ENCODE results near the gene RNU5D-1. TPM values are rescaled to one million over a fixed set of nuclear protein-coding genes. Genes with fewer than 3 reads are reported as not detected.

Gene RNU5D-1
- total and polyA plus RNA-seq, 10 of the 15 experiments (the other 5 are each of a cell fraction or from before 2014, with no cell fraction given) = not detected

- WGBS (ENCODE audit: insufficient coverage, insufficient replicate concordance, low lambda C conversion rate, missing lambda C conversion rate) = 6% methylated on average over 12 of the region's 12 CpGs
- Histone ChIP-seq H3K9ac (ENCODE audit: control insufficient read depth, insufficient read depth, low read length) (peak overlapping the region; percentile 99), H3K4me3 (peak overlapping the region; percentile 73), H2AFZ (ENCODE audit: control insufficient read depth, low read depth, low read length) (no peak overlapping the region), H4K20me1 (ENCODE audit: control insufficient read depth, insufficient read depth) (peaks cover 12% of the 10 kb centered on the region), H3K4me1 (ENCODE audit: control insufficient read depth, insufficient read depth, low read length) (peaks cover 13% of the 10 kb centered on the region), H3K27me3 (replicated peaks in 1 of 2; ENCODE audit: control insufficient read depth in 2 of 2, insufficient read depth in 2 of 2, low read length in 1 of 2) (no peaks in the 10 kb centered on the region), H3K9me3 (replicated peaks; ENCODE audit: control insufficient read depth, insufficient read depth, low read length) (no peaks in the 10 kb centered on the region), H3K36me3 (ENCODE audit: control insufficient read depth in 2 of 2, insufficient read depth in 2 of 2, low read length in 1 of 2) (peaks cover 8 to 26% of the 10 kb centered on the region in 2 experiments), H3K27ac (ENCODE audit: control insufficient read depth, insufficient read depth) (peak overlapping the region; percentile 92), H3K4me2 (ENCODE audit: control insufficient read depth, insufficient read depth) (peak overlapping the region; percentile 73), H3K79me2 (ENCODE audit: control insufficient read depth, insufficient read depth, low read length) (peaks cover 43% of the 10 kb centered on the region)
- no peak for DNase-seq (ENCODE audit: low read depth, low spot score)
- TF ChIP-seq POLR2A (IDR thresholded peaks at IDR 0.05; ENCODE audit: low read depth, low read length) = 0 out of 2 replicates have a peak, but pooled peaks have one; percentile 6
- TF ChIP-seq NR2F1 (conservative IDR thresholded peaks at IDR 0.05) = 0 out of 2 replicates have a peak, but pooled peaks have one; percentile 13
- TF ChIP-seq POLR2AphosphoS2 (IDR thresholded peaks at IDR 0.05; ENCODE audit: low read depth, low read length) = no peak
- FAIRE-seq = no peak
- peak; percentile 1; the same call in 1 of the 3 replicates for ATAC-seq
- SMC1A ChIA-PET (ENCODE audit: uncharacterized antibody, unreplicated experiment) = interaction anchor here (1.5 to 2.3 kb wide), 3 partner anchors 9 to 56 kb away, joined by 5 to 12 read pairs (median 6); partner anchors contain the start of gene RNU5D-1
- no TSS peak for BruUV-seq (replicated peaks)
- POLR2A ChIA-PET = interaction anchor here (0.6 to 2.7 kb wide), 9 partner anchors 11 to 527 kb away, joined by 3 to 19 read pairs (median 8); partner anchors contain the start of genes BEST4, PLK3 and RNU5D-1
- RAD21 ChIA-PET (ENCODE audit: unreplicated experiment) = interaction anchor here (1.1 to 1.5 kb wide), 2 partner anchors 46 to 55 kb away, joined by 3 to 6 read pairs; no protein-coding TSS in a partner anchor
- in situ Hi-C loops (cut with MboI) (no loop called here), intact Hi-C loops (cut with micrococcal nuclease; ENCODE audit: unreplicated experiment) (loop anchor here (2.0 to 5.0 kb wide), 2 partner anchors 41 to 46 kb away; partner anchors contain the start of gene RNU5D-1)
- CTCF ChIA-PET = interaction anchor here (0.9 to 4.0 kb wide), 7 partner anchors 8 to 55 kb away, joined by 3 to 39 read pairs (median 5); partner anchors contain the start of genes PLK3 and RNU5D-1
Measured at GRCh38 chr1:44776730-44777068, 45.7 kb upstream of the RNU5D-1 start.

GRCh38 chr1:44775930-44776729, 45.2 kb upstream of the RNU5D-1 start:
- H3K4me3 ChIP-seq = peak overlapping the region; percentile 73
- ChIA-PET POLR2A (interaction anchor here (0.6 to 2.7 kb wide), 23 partner anchors 8 to 807 kb away, joined by 3 to 29 read pairs (median 5); partner anchors contain the start of genes BEST4, BTBD19, PLK3 and RNU5D-1), CTCF (interaction anchor here (0.9 to 4.0 kb wide), 10 partner anchors 8 to 238 kb away, joined by 3 to 39 read pairs (median 5); partner anchors contain the start of genes PLK3 and RNU5D-1), RAD21 (ENCODE audit: unreplicated experiment) (interaction anchor here (0.7 to 2.1 kb wide), 8 partner anchors 9 to 527 kb away, joined by 3 to 7 read pairs (median 4); partner anchors contain the start of genes PLK3 and UROD), SMC1A (ENCODE audit: uncharacterized antibody, unreplicated experiment) (interaction anchor here (0.7 to 2.3 kb wide), 12 partner anchors 9 to 69 kb away, joined by 3 to 12 read pairs (median 4); partner anchors contain the start of genes PLK3 and RNU5D-1)
- no peak for FAIRE-seq
- H3K9ac ChIP-seq (ENCODE audit: control insufficient read depth, insufficient read depth, low read length) = peak overlapping the region; percentile 99
- in situ Hi-C loops (cut with MboI) (no loop called here), intact Hi-C loops (cut with micrococcal nuclease; ENCODE audit: unreplicated experiment) (loop anchor here (2.0 to 5.0 kb wide), 2 partner anchors 41 to 45 kb away; partner anchors contain the start of gene RNU5D-1)
- H3K27me3 ChIP-seq (replicated peaks in 1 of 2; ENCODE audit: control insufficient read depth in 2 of 2, insufficient read depth in 2 of 2, low read length in 1 of 2) = no peaks in the 10 kb centered on the region
- ATAC-seq = peak; percentile 46
- H4K20me1 ChIP-seq (ENCODE audit: control insufficient read depth, insufficient read depth) = peaks cover 12% of the 10 kb centered on the region
- BruUV-seq (replicated peaks) = TSS peak; percentile 69
- 1% methylated on average over 36 of the region's 36 CpGs for WGBS (ENCODE audit: insufficient coverage, insufficient replicate concordance, low lambda C conversion rate, missing lambda C conversion rate)
- H2AFZ ChIP-seq (ENCODE audit: control insufficient read depth, low read depth, low read length) = no peak overlapping the region
- H3K79me2 ChIP-seq (ENCODE audit: control insufficient read depth, insufficient read depth, low read length) = peaks cover 43% of the 10 kb centered on the region
- H3K9me3 ChIP-seq (replicated peaks; ENCODE audit: control insufficient read depth, insufficient read depth, low read length) = no peaks in the 10 kb centered on the region
- no peak for DNase-seq (ENCODE audit: low read depth, low spot score)
- H3K4me2 ChIP-seq (ENCODE audit: control insufficient read depth, insufficient read depth) = peak overlapping the region; percentile 73
- H3K36me3 ChIP-seq (ENCODE audit: control insufficient read depth in 2 of 2, insufficient read depth in 2 of 2, low read length in 1 of 2) = peaks cover 8 to 21% of the 10 kb centered on the region in 2 experiments
- H3K4me1 ChIP-seq (ENCODE audit: control insufficient read depth, insufficient read depth, low read length) = peaks cover 13% of the 10 kb centered on the region
- peak overlapping the region; percentile 92 for H3K27ac ChIP-seq (ENCODE audit: control insufficient read depth, insufficient read depth)
- no peak for TF ChIP-seq HCFC1 (IDR thresholded peaks at IDR 0.05; ENCODE audit: low read length)
- no peak for TF ChIP-seq BRCA1 (IDR thresholded peaks at IDR 0.05; ENCODE audit: low read depth, low read length)
- TF ChIP-seq ZNF622 (IDR thresholded peaks at IDR 0.05) = no peak
- TF ChIP-seq CEBPZ (IDR thresholded peaks at IDR 0.05; ENCODE audit: low read depth, low read length) = no peak
- TF ChIP-seq NFXL1 (IDR thresholded peaks at IDR 0.05; ENCODE audit: borderline replicate concordance) = no peak
- 0 out of 2 replicates have a peak, but pooled peaks have one; percentile 22 for TF ChIP-seq CREB1 (IDR thresholded peaks at IDR 0.05; ENCODE audit: low read depth)
- 0 out of 2 replicates have a peak, but pooled peaks have one; percentile 22 for TF ChIP-seq SIN3A (IDR thresholded peaks at IDR 0.05; ENCODE audit: low read depth, low read length)
- no peak for TF ChIP-seq ETV6 (conservative IDR thresholded peaks at IDR 0.05 in 1 of 2, IDR thresholded peaks at IDR 0.05 in 1 of 2; ENCODE audit: borderline replicate concordance in 1 of 2, low read depth in 1 of 2)
